Measurements from ENCODE around the gene RER1. TPM values are rescaled to one million over a fixed set of nuclear protein-coding genes. Genes with fewer than 3 reads are reported as not detected.

Gene RER1
- total RNA-seq, 1 experiment from 2014 or later: 79.8 TPM

GRCh38 chr1:2352897-2353550, 38.6 kb upstream of the RER1 start:
- TF ChIP-seq NFYB (CRISPR knock-in tag; conservative IDR thresholded peaks at IDR 0.05; ENCODE audit: low read depth) (no peak), TP53 (CRISPR knock-in tag; IDR thresholded peaks at IDR 0.05) (no peak), NR3C1 (CRISPR knock-in tag; conservative IDR thresholded peaks at IDR 0.05; ENCODE audit: low read depth) (no peak), CREB1 (CRISPR knock-in tag; IDR thresholded peaks at IDR 0.05) (no peak), FOXK1 (CRISPR knock-in tag; IDR thresholded peaks at IDR 0.05) (no peak), ZNF121 (CRISPR knock-in tag; IDR thresholded peaks at IDR 0.05) (no peak), ETV6 (CRISPR knock-in tag; IDR thresholded peaks at IDR 0.05) (no peak), CBFB (CRISPR knock-in tag; IDR thresholded peaks at IDR 0.05; ENCODE audit: low read depth) (no peak), IRF2 (CRISPR knock-in tag; IDR thresholded peaks at IDR 0.05; ENCODE audit: borderline replicate concordance, low read depth) (no peak)
- TF ChIP-seq, protein P1, sequence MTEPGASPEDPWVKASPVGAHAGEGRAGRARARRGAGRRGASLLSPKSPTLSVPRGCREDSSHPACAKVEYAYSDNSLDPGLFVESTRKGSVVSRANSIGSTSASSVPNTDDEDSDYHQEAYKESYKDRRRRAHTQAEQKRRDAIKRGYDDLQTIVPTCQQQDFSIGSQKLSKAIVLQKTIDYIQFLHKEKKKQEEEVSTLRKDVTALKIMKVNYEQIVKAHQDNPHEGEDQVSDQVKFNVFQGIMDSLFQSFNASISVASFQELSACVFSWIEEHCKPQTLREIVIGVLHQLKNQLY (CRISPR knock-in tag; IDR thresholded peaks at IDR 0.05): no peak
- TF ChIP-seq, protein P2, sequence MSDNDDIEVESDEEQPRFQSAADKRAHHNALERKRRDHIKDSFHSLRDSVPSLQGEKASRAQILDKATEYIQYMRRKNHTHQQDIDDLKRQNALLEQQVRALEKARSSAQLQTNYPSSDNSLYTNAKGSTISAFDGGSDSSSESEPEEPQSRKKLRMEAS (CRISPR knock-in tag; IDR thresholded peaks at IDR 0.05): no peak
- TF ChIP-seq, protein P3, sequence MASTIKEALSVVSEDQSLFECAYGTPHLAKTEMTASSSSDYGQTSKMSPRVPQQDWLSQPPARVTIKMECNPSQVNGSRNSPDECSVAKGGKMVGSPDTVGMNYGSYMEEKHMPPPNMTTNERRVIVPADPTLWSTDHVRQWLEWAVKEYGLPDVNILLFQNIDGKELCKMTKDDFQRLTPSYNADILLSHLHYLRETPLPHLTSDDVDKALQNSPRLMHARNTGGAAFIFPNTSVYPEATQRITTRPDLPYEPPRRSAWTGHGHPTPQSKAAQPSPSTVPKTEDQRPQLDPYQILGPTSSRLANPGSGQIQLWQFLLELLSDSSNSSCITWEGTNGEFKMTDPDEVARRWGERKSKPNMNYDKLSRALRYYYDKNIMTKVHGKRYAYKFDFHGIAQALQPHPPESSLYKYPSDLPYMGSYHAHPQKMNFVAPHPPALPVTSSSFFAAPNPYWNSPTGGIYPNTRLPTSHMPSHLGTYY (CRISPR knock-in tag; IDR thresholded peaks at IDR 0.05): no peak
- TF ChIP-seq, protein P4, sequence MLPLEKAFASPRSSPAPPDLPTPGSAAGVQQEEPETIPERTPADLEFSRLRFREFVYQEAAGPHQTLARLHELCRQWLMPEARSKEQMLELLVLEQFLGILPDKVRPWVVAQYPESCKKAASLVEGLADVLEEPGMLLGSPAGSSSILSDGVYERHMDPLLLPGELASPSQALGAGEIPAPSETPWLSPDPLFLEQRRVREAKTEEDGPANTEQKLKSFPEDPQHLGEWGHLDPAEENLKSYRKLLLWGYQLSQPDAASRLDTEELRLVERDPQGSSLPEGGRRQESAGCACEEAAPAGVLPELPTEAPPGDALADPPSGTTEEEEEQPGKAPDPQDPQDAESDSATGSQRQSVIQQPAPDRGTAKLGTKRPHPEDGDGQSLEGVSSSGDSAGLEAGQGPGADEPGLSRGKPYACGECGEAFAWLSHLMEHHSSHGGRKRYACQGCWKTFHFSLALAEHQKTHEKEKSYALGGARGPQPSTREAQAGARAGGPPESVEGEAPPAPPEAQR (CRISPR knock-in tag; IDR thresholded peaks at IDR 0.05): no peak
- ATAC-seq (no peak), DNase-seq (ENCODE audit: low spot score) (no peak)
- ChIA-PET CTCF (interaction anchor here (1.7 kb wide), 1 partner anchor 178 kb away, joined by 8 read pairs; no protein-coding TSS in a partner anchor), POLR2A (no interaction called here)
- H3K27me3 Mint-ChIP-seq (ENCODE audit: low read depth): no peaks in the 10 kb centered on the region
- H3K4me3 Mint-ChIP-seq: no peak overlapping the region
- H3K27ac Mint-ChIP-seq: no peak overlapping the region
- H3K36me3 Mint-ChIP-seq: no peaks in the 10 kb centered on the region
- no peaks in the 10 kb centered on the region for H3K9me3 Mint-ChIP-seq
- no peaks in the 10 kb centered on the region for H3K4me1 Mint-ChIP-seq

DNA sequence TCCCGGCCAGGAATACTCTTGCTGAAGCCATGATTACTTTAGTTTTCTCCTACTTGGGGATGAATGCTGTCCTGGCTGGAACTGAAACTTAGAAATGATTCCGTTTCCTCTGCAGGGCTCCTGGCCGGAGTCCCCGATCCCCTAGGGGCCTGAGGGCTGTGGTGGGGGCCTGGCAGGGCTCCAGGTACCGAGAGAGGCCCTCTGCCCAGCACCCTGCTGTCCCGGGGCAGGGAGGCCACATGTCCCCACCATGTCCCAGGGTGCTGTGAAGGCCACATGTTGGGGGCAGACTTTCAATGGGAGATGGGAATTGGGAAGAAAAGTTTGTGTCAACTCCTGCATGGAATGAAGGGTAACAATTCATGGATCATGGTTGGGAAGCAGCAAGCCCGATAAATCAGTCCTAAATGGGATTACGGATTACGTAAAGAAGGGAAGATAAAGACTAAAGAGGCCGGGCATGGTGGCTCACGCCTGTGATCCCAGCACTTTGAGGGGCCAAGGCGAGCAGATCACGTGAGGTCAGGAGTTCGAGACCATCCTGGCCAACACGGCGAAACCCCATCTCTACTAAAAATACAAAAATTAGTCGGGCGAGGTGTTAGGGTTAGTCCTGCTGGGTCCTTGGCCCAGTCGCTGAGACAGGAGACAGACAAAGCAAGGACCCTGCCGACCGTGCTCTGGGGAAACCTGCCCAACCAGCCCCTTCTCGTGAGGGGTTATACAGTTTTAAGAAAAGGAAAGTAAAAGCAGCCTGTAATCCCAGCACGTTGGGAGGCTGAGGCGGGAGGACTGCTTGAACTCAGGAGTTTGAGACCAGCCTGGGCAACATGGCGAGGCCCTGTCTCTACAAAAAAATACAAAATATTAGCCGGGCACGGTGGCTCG, 37.8 kb upstream of the RER1 start:
- H3K9me3 Mint-ChIP-seq: no peaks in the 10 kb centered on the region
- TF ChIP-seq, protein P4 (CRISPR knock-in tag; IDR thresholded peaks at IDR 0.05): no peak
- TF ChIP-seq E2F5 (CRISPR knock-in tag; IDR thresholded peaks at IDR 0.05) (no peak), OVOL2 (CRISPR knock-in tag; IDR thresholded peaks at IDR 0.05; ENCODE audit: borderline replicate concordance) (no peak), ELF4 (CRISPR knock-in tag; IDR thresholded peaks at IDR 0.05; ENCODE audit: low read depth) (no peak), RORB (CRISPR knock-in tag; IDR thresholded peaks at IDR 0.05) (no peak), ZNF671 (CRISPR knock-in tag; IDR thresholded peaks at IDR 0.05) (no peak), ZNF263 (CRISPR knock-in tag; IDR thresholded peaks at IDR 0.05; ENCODE audit: low read depth) (no peak), RELA (CRISPR knock-in tag; IDR thresholded peaks at IDR 0.05; ENCODE audit: borderline replicate concordance) (no peak)
- TF ChIP-seq, protein P2 (CRISPR knock-in tag; IDR thresholded peaks at IDR 0.05): no peak
- TF ChIP-seq, protein P5, sequence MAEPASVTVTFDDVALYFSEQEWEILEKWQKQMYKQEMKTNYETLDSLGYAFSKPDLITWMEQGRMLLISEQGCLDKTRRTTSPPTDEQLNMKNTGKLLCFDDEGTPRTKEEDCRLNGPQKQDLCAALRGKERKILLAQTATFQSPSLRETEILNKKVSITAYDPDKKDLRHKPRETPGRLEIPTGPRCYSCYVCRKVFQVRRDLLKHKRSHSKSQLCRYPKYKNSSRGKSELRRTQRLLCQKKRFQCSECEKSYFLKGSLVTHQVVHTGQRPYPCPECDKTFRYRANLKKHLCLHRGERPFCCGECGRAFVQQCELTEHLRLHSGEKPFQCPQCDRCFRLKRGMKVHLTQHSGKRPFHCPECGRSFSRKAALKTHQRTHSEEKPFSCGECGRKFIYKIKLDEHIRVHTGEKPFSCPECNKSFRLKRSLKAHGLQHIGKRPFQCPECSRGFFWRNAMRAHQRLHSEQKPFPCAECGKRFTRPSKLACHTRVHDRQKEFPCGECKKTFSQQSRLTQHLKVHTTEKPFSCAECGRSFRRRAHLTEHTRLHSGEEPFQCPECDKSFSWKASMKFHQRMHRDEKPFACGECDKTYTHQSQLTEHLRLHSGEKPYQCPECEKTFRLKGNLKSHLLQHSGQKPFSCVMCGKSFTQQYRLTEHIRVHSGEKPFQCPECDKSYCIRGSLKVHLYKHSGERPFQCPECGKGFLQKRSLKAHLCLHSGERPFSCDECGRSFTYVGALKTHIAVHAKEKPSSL (CRISPR knock-in tag; conservative IDR thresholded peaks at IDR 0.05): no peak
- no peaks in the 10 kb centered on the region for H3K27me3 Mint-ChIP-seq (ENCODE audit: low read depth)
- H3K4me3 Mint-ChIP-seq: no peak overlapping the region
- H3K27ac Mint-ChIP-seq: peak overlapping the region; percentile 58; the same call in 1 of the 2 replicates
- ATAC-seq: no peak
- no peaks in the 10 kb centered on the region for H3K36me3 Mint-ChIP-seq
- ChIA-PET CTCF (no interaction called here), POLR2A (no interaction called here)
- no peak for DNase-seq (ENCODE audit: low spot score)
- no peaks in the 10 kb centered on the region for H3K4me1 Mint-ChIP-seq

All from WTC11 (cell line).